OCI-LY3 (cell line): ENCODE results near the gene GRID2.

ENCODE experiments used
- H2AFZ ChIP-seq: fragments of 200-600, 300-600 bp; shearing (Covaris generic); 2 replicates; pipeline ENCODE4 v1.6.0; 2014; ENCODE audit warnings: antibody characterized with exemption, low read depth, low read length
- H3K27ac ChIP-seq: fragments of 200-600, 300-600 bp; sonication (generic); 2 replicates; pipeline ENCODE4 v1.5.1; 2014; ENCODE audit warnings: mild to moderate bottlenecking, low read length, moderate library complexity, mixed read lengths
- H3K27me3 ChIP-seq: fragments of 200-600, 300-600 bp; sonication (generic); 2 replicates; pipeline ENCODE4 v1.6.1; 2014; ENCODE audit warnings: low read depth, low read length, mixed read lengths
- H3K36me3 ChIP-seq: fragments of 200-600, 300-600 bp; sonication (generic); replicated peaks from 2 replicates; pipeline ENCODE3; 2014; ENCODE audit warnings: low read depth, low read length, mixed read lengths
- H3K4me1 ChIP-seq: fragments of 300-600, 200-600 bp; sonication (generic); 2 replicates; pipeline ENCODE4 v1.6.1; 2014; ENCODE audit warnings: low read length, mixed read lengths
- H3K4me2 ChIP-seq: fragments of 200-600, 300-600 bp; sonication (generic); 2 replicates; pipeline ENCODE4 v1.6.1; 2014; ENCODE audit warnings: low read length, mixed read lengths
- H3K4me3 ChIP-seq: fragments of 300-600, 200-600 bp; sonication (generic); 2 replicates; pipeline ENCODE4 v1.5.1; 2014; ENCODE audit warnings: antibody characterized with exemption, mild to moderate bottlenecking, low read length, moderate library complexity
- H3K79me2 ChIP-seq: fragments of 300-600, 200-600 bp; shearing (Covaris generic); 2 replicates; pipeline ENCODE4 v1.6.1; 2014; ENCODE audit warnings: mild to moderate bottlenecking, low read length, mixed read lengths
- H3K9ac ChIP-seq: fragments of 300-600, 200-600 bp; shearing (Covaris generic); 2 replicates; pipeline ENCODE4 v1.6.0; 2014; ENCODE audit warnings: mild to moderate bottlenecking, low read length, moderate library complexity
- H3K9me3 ChIP-seq: fragments of 200-600, 300-600 bp; shearing (Covaris generic); 2 replicates; pipeline ENCODE4 v1.6.1; 2014; ENCODE audit warnings: low read length, mixed read lengths; ENCODE audit not compliant: insufficient read depth
- H4K20me1 ChIP-seq: fragments of 200-600, 300-600 bp; sonication (generic); 2 replicates; pipeline ENCODE4 v1.6.1; 2016; ENCODE audit warnings: low read length, mixed read lengths; ENCODE audit not compliant: insufficient read depth
- EZH2phosphoT487 ChIP-seq: fragments of 200-600 bp; shearing (Covaris generic); IDR thresholded peaks from 2 replicates; pipeline ENCODE4 v1.6.1; 2018; ENCODE audit warnings: antibody characterized with exemption, mixed run types, low read depth
- TF ChIP-seq, protein P1 (sequence below): fragments of 200-600, 300-600 bp; sonication (generic); IDR thresholded peaks from 2 replicates; pipeline ENCODE4 v1.5.1; 2014; ENCODE audit warnings: antibody characterized with exemption, low read length, low read depth

The GRID2 gene

DNA sequence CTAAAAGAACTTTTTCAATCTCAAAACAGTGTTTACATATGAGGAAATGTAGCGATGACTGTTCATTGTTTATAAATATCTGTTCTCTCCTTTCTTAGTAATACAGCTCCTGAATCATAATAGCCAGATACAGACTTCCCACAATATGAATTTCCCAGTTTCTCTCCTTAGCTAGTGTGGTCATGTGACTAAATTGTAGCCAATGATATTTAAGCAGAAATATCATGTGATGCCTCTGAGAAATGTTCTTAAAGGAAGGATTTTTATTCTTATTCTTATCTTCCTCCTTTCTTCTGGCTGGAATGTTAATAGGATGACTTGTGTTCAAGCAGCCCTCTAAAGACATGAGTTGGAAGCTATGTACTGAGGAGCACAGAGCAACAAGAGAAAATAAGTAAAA is 1141.1 kb downstream of the GRID2 start:
- no peaks in the 10 kb centered on the region for H3K36me3 ChIP-seq
- H3K9ac ChIP-seq, result no peak overlapping the region
- H3K27ac ChIP-seq, result no peak overlapping the region
- H3K4me1 ChIP-seq, result no peaks in the 10 kb centered on the region
- no peaks in the 10 kb centered on the region for H3K9me3 ChIP-seq
- TF ChIP-seq, protein P1, sequence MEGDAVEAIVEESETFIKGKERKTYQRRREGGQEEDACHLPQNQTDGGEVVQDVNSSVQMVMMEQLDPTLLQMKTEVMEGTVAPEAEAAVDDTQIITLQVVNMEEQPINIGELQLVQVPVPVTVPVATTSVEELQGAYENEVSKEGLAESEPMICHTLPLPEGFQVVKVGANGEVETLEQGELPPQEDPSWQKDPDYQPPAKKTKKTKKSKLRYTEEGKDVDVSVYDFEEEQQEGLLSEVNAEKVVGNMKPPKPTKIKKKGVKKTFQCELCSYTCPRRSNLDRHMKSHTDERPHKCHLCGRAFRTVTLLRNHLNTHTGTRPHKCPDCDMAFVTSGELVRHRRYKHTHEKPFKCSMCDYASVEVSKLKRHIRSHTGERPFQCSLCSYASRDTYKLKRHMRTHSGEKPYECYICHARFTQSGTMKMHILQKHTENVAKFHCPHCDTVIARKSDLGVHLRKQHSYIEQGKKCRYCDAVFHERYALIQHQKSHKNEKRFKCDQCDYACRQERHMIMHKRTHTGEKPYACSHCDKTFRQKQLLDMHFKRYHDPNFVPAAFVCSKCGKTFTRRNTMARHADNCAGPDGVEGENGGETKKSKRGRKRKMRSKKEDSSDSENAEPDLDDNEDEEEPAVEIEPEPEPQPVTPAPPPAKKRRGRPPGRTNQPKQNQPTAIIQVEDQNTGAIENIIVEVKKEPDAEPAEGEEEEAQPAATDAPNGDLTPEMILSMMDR, result no peak
- TF ChIP-seq EZH2phosphoT487, result no peak
- H4K20me1 ChIP-seq, result no peaks in the 10 kb centered on the region
- no peak overlapping the region for H2AFZ ChIP-seq
- H3K79me2 ChIP-seq, result no peaks in the 10 kb centered on the region
- no peaks in the 10 kb centered on the region for H3K27me3 ChIP-seq
- H3K4me3 ChIP-seq, result no peak overlapping the region
- no peak overlapping the region for H3K4me2 ChIP-seq

DNA sequence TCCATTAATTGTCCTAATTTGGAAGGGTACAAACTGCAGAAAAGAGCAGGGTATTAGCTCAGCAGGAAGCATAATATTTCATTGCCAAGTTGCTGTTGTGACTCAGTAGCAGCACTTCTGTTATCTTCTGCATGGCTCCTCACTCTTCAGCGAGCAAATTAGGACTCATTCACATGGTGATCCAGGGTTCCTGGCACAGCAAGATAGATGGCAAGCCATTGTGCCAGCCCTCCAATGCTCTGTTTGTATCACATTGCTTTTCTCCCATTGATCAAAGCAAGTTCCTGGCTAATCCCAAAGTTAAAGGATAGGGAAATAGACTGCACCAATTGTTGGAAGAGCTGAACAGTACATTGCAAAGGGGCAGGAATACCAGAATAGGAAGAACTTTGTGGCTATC is 1142.3 kb downstream of the GRID2 start:
- TF ChIP-seq EZH2phosphoT487, result no peak
- TF ChIP-seq, protein P1, result no peak
- Histone ChIP-seq H3K36me3 (no peaks in the 10 kb centered on the region), H3K27ac (no peak overlapping the region), H4K20me1 (no peaks in the 10 kb centered on the region), H3K4me1 (no peaks in the 10 kb centered on the region), H3K27me3 (no peaks in the 10 kb centered on the region), H3K79me2 (no peaks in the 10 kb centered on the region), H3K4me2 (no peak overlapping the region), H3K4me3 (no peak overlapping the region), H3K9ac (no peak overlapping the region), H3K9me3 (no peaks in the 10 kb centered on the region), H2AFZ (no peak overlapping the region)

DNA sequence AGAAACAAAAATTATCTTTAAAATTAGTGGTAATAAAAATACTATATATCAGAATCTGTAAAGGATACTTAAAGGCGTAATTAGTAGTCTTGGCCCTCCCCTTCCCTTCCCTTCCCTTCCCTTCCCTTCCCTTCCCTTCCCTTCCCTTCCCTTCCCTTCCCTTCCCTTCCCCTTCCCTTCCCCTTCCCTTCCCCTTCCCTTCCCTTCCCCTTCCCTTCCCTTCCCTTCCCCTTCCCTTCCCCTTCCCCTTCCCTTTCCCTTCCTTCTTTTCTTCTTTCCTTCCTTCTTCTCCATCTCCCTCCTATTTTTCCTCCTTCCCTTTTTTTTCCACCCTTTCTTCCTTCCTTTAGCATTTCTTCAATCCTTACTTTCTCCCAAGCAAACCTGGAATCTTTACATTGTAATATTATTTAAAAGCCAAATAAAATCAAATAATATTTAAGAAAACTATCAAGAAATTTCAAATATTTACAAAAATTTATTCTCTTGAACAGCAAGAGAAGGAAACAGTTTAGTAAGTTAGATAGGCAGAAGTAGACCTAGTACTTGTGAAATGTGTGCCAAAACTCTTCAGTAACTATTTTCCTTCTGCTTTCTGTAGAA is 1145.0 kb downstream of the GRID2 start:
- Histone ChIP-seq H3K79me2 (no peaks in the 10 kb centered on the region), H3K9ac (no peak overlapping the region), H3K36me3 (no peaks in the 10 kb centered on the region), H3K4me1 (no peaks in the 10 kb centered on the region), H3K4me3 (no peak overlapping the region), H3K9me3 (no peaks in the 10 kb centered on the region), H3K4me2 (no peak overlapping the region), H3K27me3 (no peaks in the 10 kb centered on the region), H2AFZ (no peak overlapping the region), H4K20me1 (no peaks in the 10 kb centered on the region), H3K27ac (no peak overlapping the region)
- TF ChIP-seq, protein P1, result no peak
- TF ChIP-seq EZH2phosphoT487, result no peak

DNA sequence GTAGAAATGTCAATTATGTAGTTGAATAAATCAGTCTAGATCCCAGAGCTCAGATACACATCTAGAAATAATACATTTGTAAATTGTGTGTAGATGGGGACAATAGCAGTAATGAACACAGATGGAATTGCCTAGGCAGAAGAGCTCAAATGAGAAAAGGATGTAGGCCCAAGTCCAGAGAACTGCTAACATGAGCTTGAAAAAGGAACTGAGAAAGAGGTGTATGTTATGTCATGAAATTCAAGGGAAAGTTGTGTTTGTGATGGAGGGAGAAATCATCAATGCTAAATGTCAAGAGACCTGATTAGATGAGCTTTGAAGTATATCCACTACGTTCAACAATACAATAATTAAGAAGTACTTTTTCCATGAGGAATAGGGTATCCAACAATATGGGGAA is 1148.2 kb downstream of the GRID2 start:
- Histone ChIP-seq H3K27me3 (no peaks in the 10 kb centered on the region), H3K27ac (no peak overlapping the region), H3K4me1 (no peaks in the 10 kb centered on the region), H3K79me2 (no peaks in the 10 kb centered on the region), H3K4me2 (no peak overlapping the region), H3K9me3 (no peaks in the 10 kb centered on the region), H2AFZ (no peak overlapping the region), H3K36me3 (no peaks in the 10 kb centered on the region), H3K9ac (no peak overlapping the region), H3K4me3 (no peak overlapping the region), H4K20me1 (no peaks in the 10 kb centered on the region)
- no peak for TF ChIP-seq EZH2phosphoT487
- TF ChIP-seq, protein P1, result no peak
